ENCODE data around the gene ADAM33. TPM values are rescaled to one million over a fixed set of nuclear protein-coding genes. Genes with fewer than 3 reads are reported as not detected.

ADAM33 gene
- total RNA-seq, 6 donors from 2014 or later, result 2.3 to 26.2 (median 10.5) TPM

- ATAC-seq (ENCODE audit: low FRiP score in 2 of 2) (no peak), DNase-seq (no peak)
- H3K9me3 ChIP-seq, result no peaks in the 10 kb centered on the region
- H3K27ac ChIP-seq, result no peak overlapping the region
- no peak overlapping the region for H3K4me3 ChIP-seq
- 86 to 96% methylated on average over 8 of the region's 8 CpGs for WGBS, 2 donors
- H3K27me3 ChIP-seq, result no peaks in the 10 kb centered on the region
- H3K4me1 ChIP-seq, result peaks cover 0 to 10% (median 5%) of the 10 kb centered on the region in 4 donors
- H3K36me3 ChIP-seq, result no peaks in the 10 kb centered on the region
- TF ChIP-seq, protein P1, sequence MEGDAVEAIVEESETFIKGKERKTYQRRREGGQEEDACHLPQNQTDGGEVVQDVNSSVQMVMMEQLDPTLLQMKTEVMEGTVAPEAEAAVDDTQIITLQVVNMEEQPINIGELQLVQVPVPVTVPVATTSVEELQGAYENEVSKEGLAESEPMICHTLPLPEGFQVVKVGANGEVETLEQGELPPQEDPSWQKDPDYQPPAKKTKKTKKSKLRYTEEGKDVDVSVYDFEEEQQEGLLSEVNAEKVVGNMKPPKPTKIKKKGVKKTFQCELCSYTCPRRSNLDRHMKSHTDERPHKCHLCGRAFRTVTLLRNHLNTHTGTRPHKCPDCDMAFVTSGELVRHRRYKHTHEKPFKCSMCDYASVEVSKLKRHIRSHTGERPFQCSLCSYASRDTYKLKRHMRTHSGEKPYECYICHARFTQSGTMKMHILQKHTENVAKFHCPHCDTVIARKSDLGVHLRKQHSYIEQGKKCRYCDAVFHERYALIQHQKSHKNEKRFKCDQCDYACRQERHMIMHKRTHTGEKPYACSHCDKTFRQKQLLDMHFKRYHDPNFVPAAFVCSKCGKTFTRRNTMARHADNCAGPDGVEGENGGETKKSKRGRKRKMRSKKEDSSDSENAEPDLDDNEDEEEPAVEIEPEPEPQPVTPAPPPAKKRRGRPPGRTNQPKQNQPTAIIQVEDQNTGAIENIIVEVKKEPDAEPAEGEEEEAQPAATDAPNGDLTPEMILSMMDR (IDR thresholded peaks at IDR 0.05), result no peak
- no peak for TF ChIP-seq POLR2AphosphoS5 (IDR thresholded peaks at IDR 0.05)
- no peak for TF ChIP-seq EP300 (IDR thresholded peaks at IDR 0.05)
Measured at GRCh38 chr20:3723284-3723683, 41.5 kb upstream of the ADAM33 start.

DNA sequence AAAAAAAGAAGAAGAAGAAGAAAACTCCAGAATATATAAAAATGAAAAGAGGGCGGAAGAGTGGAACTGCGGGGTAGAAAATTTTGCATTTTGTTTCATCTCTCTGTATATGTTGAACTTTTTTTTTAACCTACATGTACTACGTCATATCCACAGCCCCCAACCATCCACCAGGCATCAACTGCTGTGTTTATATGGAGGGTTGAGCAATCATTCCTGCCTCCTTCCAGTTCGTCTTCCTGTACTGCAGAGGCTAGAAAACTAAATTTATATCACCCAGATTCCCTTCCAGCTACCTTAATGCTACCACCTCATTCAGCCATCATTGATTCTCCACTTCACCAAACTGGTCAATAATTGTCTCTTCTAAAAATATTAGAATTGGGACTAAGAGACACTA lies 40.1 kb upstream of the ADAM33 start:
- Histone ChIP-seq H3K27me3 (no peaks in the 10 kb centered on the region), H3K9me3 (no peaks in the 10 kb centered on the region), H3K27ac (no peak overlapping the region), H3K36me3 (no peaks in the 10 kb centered on the region), H3K4me3 (no peak overlapping the region), H3K4me1 (peaks cover 0 to under 1% (median 0%) of the 10 kb centered on the region in 4 donors)
- 77 to 83% methylated on average over 4 of the region's 4 CpGs for WGBS, 2 donors
- ATAC-seq (ENCODE audit: low FRiP score in 2 of 2) (no peak), DNase-seq (no peak)
- TF ChIP-seq POLR2A (IDR thresholded peaks at IDR 0.05), result no peak
- TF ChIP-seq, protein P1 (IDR thresholded peaks at IDR 0.05), result no peak
- no peak for TF ChIP-seq EP300 (IDR thresholded peaks at IDR 0.05)
- no peak for TF ChIP-seq POLR2AphosphoS5 (IDR thresholded peaks at IDR 0.05)

- TF ChIP-seq, protein P1 (IDR thresholded peaks at IDR 0.05), result no peak
- TF ChIP-seq POLR2A (IDR thresholded peaks at IDR 0.05) (no peak), EP300 (IDR thresholded peaks at IDR 0.05) (no peak), POLR2AphosphoS5 (IDR thresholded peaks at IDR 0.05) (no peak)
- Histone ChIP-seq H3K4me3 (no peak overlapping the region), H3K36me3 (no peaks in the 10 kb centered on the region), H3K27me3 (no peaks in the 10 kb centered on the region), H3K9me3 (no peaks in the 10 kb centered on the region), H3K4me1 (no peaks in the 10 kb centered on the region), H3K27ac (no peak overlapping the region)
- WGBS, 2 donors, result 63 to 79% methylated on average over 6 of the region's 6 CpGs
- DNase-seq (no peak), ATAC-seq (ENCODE audit: low FRiP score in 2 of 2) (no peak)
Measured at GRCh38 chr20:3720626-3721025, 38.8 kb upstream of the ADAM33 start.

GRCh38 chr20:3720068-3720467 lies 38.3 kb upstream of the ADAM33 start:
- DNase-seq (no peak), ATAC-seq (ENCODE audit: low FRiP score in 2 of 2) (no peak)
- 73 to 74% methylated on average over 2 of the region's 2 CpGs for WGBS, 2 donors
- Histone ChIP-seq H3K27ac (no peak overlapping the region), H3K9me3 (no peaks in the 10 kb centered on the region), H3K27me3 (no peaks in the 10 kb centered on the region), H3K4me3 (no peak overlapping the region), H3K4me1 (no peaks in the 10 kb centered on the region), H3K36me3 (no peaks in the 10 kb centered on the region)
- no peak for TF ChIP-seq POLR2A (IDR thresholded peaks at IDR 0.05)
- no peak for TF ChIP-seq EP300 (IDR thresholded peaks at IDR 0.05)
- no peak for TF ChIP-seq POLR2AphosphoS5 (IDR thresholded peaks at IDR 0.05)
- TF ChIP-seq, protein P1 (IDR thresholded peaks at IDR 0.05), result no peak

GRCh38 chr20:3719046-3719445 lies 37.2 kb upstream of the ADAM33 start:
- Histone ChIP-seq H3K27ac (no peak overlapping the region), H3K36me3 (no peaks in the 10 kb centered on the region), H3K9me3 (no peaks in the 10 kb centered on the region), H3K4me1 (no peaks in the 10 kb centered on the region), H3K4me3 (no peak overlapping the region), H3K27me3 (no peaks in the 10 kb centered on the region)
- ATAC-seq (ENCODE audit: low FRiP score in 2 of 2) (no peak), DNase-seq (no peak)
- TF ChIP-seq POLR2AphosphoS5 (IDR thresholded peaks at IDR 0.05) (no peak), POLR2A (IDR thresholded peaks at IDR 0.05) (no peak), EP300 (IDR thresholded peaks at IDR 0.05) (no peak)
- TF ChIP-seq, protein P1 (IDR thresholded peaks at IDR 0.05), result no peak
- WGBS, 2 donors, result 84 to 87% methylated on average over 4 of the region's 4 CpGs

All from upper lobe of left lung (tissue), 6 donors.